Measurements from ENCODE around the gene PCSK7.
"Not testable (repeated sequence)": the region's sequence is repeated elsewhere in the genome, so short reads cannot be mapped to it uniquely, and the experiment has no call there.

The PCSK7 gene

DNA sequence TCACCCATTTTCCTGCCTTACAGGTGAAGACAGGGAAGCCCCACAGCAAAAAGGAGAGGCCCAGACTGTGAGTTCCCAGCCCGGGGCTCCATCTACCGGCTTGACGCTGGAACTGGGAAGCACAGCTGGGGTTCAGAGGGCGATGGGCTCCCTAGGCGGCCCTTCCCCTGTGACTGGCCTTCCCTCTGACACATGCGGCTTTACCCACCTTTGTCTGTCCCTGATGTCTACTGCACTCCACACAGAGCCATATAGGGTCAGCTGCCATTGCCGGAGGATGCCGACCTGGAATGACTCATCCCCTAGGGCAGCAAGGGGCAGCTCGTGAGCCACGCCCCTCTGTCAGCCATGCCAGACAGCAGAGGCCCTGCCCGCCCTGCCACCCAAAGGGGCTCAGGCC, 25.0 kb downstream of the PCSK7 start:
- H3K4me1 ChIP-seq (ENCODE audit: insufficient read depth, poor library complexity, severe bottlenecking); DNase-seq (ENCODE audit: low spot score); H3K27ac ChIP-seq (ENCODE audit: poor library complexity, severe bottlenecking); H3K4me3 ChIP-seq (ENCODE audit: severe bottlenecking); H3K27me3 ChIP-seq (ENCODE audit: insufficient read depth, poor library complexity, severe bottlenecking); H3K36me3 ChIP-seq (ENCODE audit: low read depth); H3K9me3 ChIP-seq (ENCODE audit: severe bottlenecking): not testable (repeated sequence)
- ATAC-seq (ENCODE audit: low read depth): peak; percentile 62

DNA sequence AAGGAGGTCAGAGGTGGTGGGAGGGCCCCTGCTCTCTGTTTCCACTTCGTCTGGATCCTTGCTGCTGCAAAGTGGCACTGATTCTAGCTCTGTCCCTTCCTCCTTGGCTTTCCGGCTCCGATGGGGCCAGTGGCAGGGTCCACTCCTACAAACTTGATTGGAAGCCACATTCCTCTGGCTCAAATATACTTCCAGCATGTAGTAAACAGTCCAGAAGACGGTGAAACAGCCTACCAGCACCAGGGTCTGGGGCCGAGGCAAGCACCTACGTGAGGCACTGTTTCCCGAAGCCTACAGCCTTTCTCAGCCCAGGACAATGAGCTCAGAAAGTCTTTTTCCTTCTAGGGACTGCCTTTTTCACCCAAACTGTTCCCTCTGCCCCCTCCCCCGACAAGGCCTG, 25.8 kb downstream of the PCSK7 start:
- not testable (repeated sequence) for H3K4me3 ChIP-seq (ENCODE audit: severe bottlenecking); H3K4me1 ChIP-seq (ENCODE audit: insufficient read depth, poor library complexity, severe bottlenecking); DNase-seq (ENCODE audit: low spot score); H3K27ac ChIP-seq (ENCODE audit: poor library complexity, severe bottlenecking); H3K27me3 ChIP-seq (ENCODE audit: insufficient read depth, poor library complexity, severe bottlenecking); H3K36me3 ChIP-seq (ENCODE audit: low read depth); ATAC-seq (ENCODE audit: low read depth); H3K9me3 ChIP-seq (ENCODE audit: severe bottlenecking)

DNA sequence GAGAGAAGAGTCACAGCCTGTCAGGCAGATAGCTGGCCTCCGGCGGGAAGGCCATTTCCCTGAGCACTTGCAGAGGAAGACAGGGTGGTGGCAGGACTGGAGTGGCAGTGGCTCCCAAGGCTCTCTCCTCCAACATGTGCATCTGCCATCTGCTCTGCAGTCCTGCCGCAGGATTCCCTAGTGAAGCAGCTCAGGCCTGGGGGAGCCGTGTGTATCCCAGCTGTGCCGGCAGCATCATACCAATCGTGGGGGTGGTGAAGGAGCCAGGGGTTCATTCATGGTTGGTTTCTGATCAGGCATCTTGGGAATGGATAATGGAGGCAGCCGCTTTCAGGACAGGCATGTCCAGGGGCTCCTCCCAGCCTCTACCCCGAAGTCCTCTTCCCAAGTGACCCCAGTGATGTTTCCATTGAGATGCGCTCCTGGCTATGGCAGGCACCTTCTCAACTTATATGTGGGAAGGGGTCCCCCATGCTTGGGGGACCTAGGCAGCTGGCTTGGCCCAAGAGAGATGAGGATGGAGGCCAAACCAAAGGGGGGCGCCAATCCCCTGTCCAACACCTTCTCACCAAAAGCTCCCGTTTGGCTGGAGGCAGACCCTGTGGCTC, 26.6 kb downstream of the PCSK7 start:
- Histone ChIP-seq H3K36me3 (ENCODE audit: low read depth) (0 out of 2 replicates have a peak, but pooled peaks cover 6% of the 10 kb centered on the region), H3K27me3 (ENCODE audit: insufficient read depth, poor library complexity, severe bottlenecking) (no peaks in the 10 kb centered on the region), H3K4me3 (ENCODE audit: severe bottlenecking) (no peak overlapping the region), H3K4me1 (ENCODE audit: insufficient read depth, poor library complexity, severe bottlenecking) (no peaks in the 10 kb centered on the region), H3K27ac (ENCODE audit: poor library complexity, severe bottlenecking) (no peak overlapping the region), H3K9me3 (ENCODE audit: severe bottlenecking) (no peaks in the 10 kb centered on the region)
- no peak for ATAC-seq (ENCODE audit: low read depth)
- DNase-seq (ENCODE audit: low spot score): no peak
- TF ChIP-seq, protein P1, sequence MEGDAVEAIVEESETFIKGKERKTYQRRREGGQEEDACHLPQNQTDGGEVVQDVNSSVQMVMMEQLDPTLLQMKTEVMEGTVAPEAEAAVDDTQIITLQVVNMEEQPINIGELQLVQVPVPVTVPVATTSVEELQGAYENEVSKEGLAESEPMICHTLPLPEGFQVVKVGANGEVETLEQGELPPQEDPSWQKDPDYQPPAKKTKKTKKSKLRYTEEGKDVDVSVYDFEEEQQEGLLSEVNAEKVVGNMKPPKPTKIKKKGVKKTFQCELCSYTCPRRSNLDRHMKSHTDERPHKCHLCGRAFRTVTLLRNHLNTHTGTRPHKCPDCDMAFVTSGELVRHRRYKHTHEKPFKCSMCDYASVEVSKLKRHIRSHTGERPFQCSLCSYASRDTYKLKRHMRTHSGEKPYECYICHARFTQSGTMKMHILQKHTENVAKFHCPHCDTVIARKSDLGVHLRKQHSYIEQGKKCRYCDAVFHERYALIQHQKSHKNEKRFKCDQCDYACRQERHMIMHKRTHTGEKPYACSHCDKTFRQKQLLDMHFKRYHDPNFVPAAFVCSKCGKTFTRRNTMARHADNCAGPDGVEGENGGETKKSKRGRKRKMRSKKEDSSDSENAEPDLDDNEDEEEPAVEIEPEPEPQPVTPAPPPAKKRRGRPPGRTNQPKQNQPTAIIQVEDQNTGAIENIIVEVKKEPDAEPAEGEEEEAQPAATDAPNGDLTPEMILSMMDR (IDR thresholded peaks at IDR 0.05; ENCODE audit: poor library complexity, severe bottlenecking): no peak

DNA sequence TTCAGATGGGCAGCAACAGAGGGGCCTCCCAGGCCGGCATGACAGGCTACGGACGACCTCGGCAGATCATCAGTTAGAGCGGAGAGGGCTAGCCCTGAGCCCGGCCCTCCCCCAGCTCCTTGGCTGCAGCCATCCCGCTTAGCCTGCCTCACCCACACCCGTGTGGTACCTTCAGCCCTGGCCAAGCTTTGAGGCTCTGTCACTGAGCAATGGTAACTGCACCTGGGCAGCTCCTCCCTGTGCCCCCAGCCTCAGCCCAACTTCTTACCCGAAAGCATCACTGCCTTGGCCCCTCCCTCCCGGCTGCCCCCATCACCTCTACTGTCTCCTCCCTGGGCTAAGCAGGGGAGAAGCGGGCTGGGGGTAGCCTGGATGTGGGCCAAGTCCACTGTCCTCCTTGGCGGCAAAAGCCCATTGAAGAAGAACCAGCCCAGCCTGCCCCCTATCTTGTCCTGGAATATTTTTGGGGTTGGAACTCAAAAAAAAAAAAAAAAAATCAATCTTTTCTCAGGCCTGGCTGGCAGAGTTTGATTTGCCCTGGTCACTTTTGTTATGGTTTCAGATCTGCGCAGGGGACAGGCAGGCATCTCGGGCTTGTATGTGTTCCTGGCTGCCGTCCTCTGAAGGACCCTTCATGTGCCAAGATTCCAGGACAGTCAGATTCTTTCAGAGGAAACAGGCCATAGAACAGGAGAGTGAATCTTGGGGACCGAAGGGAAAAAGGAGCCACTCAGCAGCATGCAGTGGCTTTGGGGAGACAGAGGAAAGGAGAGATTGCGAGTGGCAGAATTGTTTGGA, 27.4 kb downstream of the PCSK7 start:
- ATAC-seq (ENCODE audit: low read depth) (no peak), DNase-seq (ENCODE audit: low spot score) (no peak)
- no peak overlapping the region for H3K4me3 ChIP-seq (ENCODE audit: severe bottlenecking)
- no peaks in the 10 kb centered on the region for H3K9me3 ChIP-seq (ENCODE audit: severe bottlenecking)
- no peak overlapping the region for H3K27ac ChIP-seq (ENCODE audit: poor library complexity, severe bottlenecking)
- TF ChIP-seq, protein P1 (IDR thresholded peaks at IDR 0.05; ENCODE audit: poor library complexity, severe bottlenecking): no peak
- no peaks in the 10 kb centered on the region for H3K4me1 ChIP-seq (ENCODE audit: insufficient read depth, poor library complexity, severe bottlenecking)
- 0 out of 2 replicates have a peak, but pooled peaks cover 6% of the 10 kb centered on the region for H3K36me3 ChIP-seq (ENCODE audit: low read depth)
- no peaks in the 10 kb centered on the region for H3K27me3 ChIP-seq (ENCODE audit: insufficient read depth, poor library complexity, severe bottlenecking)

DNA sequence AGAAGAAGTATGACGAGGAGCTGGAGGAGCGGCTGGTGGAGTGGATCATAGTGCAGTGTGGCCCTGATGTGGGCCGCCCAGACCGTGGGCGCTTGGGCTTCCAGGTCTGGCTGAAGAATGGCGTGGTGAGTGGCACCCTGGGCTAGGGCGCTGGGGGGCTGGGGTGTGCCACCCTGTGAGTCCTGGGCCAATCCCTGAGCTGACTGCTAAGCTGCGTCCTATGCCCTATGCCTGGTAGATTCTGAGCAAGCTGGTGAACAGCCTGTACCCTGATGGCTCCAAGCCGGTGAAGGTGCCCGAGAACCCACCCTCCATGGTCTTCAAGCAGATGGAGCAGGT, 28.8 kb downstream of the PCSK7 start:
- Histone ChIP-seq H3K4me1 (ENCODE audit: insufficient read depth, poor library complexity, severe bottlenecking) (peaks cover 4% of the 10 kb centered on the region), H3K27me3 (ENCODE audit: insufficient read depth, poor library complexity, severe bottlenecking) (no peaks in the 10 kb centered on the region), H3K27ac (ENCODE audit: poor library complexity, severe bottlenecking) (no peak overlapping the region), H3K4me3 (ENCODE audit: severe bottlenecking) (no peak overlapping the region), H3K9me3 (ENCODE audit: severe bottlenecking) (no peaks in the 10 kb centered on the region), H3K36me3 (ENCODE audit: low read depth) (0 out of 2 replicates have a peak, but pooled peaks cover 6% of the 10 kb centered on the region)
- ATAC-seq (ENCODE audit: low read depth) (no peak), DNase-seq (ENCODE audit: low spot score) (no peak)
- TF ChIP-seq, protein P1 (IDR thresholded peaks at IDR 0.05; ENCODE audit: poor library complexity, severe bottlenecking): no peak
